Posterior vena cava (tissue), 2 donors: ENCODE results near the gene EYA4. TPM values are rescaled to one million over a fixed set of nuclear protein-coding genes. Genes with fewer than 3 reads are reported as not detected.

Experiments
- DNase-seq: peaks from one replicate; pipeline ENCODE4 v3.0.0-alpha.2; 2020; ENCODE audit warnings: low spot score
- intact Hi-C, 2 donors: fragments of 100-400 bp; cut with DNase I; formaldehyde crosslinking; loops; one replicate each; pipeline versions ENCODE4 v1.14.1 to v1.14.2; 2022 to 2023
- total RNA-seq, 2 donors: library from RNA; stranded (reverse); fragmentation: NEBNext Ultra II Directional; extraction: Animal tissue kit (Norgen Biotek cat#: 25700); gene quantifications; one replicate each; pipeline ENCODE4 v1.2.1, GENCODE V29; 2021
- donor health status: DM: yes; HTN: yes; CAD: no.
- donor health status: DM: yes; HTN: yes; CAD: no.

The EYA4 gene
- total RNA-seq, 2 donors from 2014 or later = 0.95 to 2.6 TPM

DNA sequence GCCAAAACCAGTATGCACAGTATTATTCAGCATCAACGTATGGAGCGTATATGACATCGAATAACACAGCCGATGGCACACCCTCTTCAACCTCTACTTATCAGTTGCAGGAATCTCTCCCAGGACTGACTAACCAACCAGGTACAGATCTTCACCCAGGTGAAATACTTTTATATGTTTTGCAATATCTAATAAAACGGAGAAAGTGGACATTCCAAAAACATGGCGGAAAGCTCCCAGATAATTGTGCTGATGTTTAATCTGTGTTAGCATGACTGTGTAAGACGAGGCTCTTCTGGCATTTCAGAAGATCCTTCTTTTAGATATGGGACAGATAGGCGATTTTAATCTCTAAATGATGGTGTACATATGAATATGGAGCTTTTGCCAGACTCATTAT lies 227.4 kb downstream of the EYA4 start:
- DNase-seq = no peak
- intact Hi-C loops = no loop called here

DNA sequence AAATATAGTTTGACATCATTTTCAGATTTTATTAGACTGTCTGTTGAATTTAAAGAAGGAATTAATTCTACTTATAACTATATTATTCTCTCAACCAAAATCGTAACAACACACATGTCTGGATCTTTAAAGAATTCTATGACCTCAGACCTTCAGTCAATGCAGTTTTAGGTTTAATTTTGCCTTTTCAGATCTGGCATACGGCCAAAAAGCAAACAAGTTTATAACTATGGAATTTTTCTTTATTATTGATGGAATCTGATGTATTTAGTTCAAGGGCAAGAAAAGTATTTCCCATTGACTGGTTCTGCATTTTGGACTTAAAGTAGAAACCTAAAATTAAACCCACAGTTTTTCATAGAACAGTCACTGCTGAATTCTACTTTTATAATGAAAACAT lies 233.4 kb downstream of the EYA4 start:
- intact Hi-C loops = no loop called here
- no peak for DNase-seq

GRCh38 chr6:133478673-133479072 lies 237.5 kb downstream of the EYA4 start:
- intact Hi-C loops = no loop called here
- DNase-seq = no peak

- intact Hi-C loops = no loop called here
- no peak for DNase-seq
Observed at GRCh38 chr6:133487174-133487573, 246.0 kb downstream of the EYA4 start.

GRCh38 chr6:133495205-133495903 lies 254.2 kb downstream of the EYA4 start:
- intact Hi-C loops = no loop called here
- DNase-seq = no peak

DNA sequence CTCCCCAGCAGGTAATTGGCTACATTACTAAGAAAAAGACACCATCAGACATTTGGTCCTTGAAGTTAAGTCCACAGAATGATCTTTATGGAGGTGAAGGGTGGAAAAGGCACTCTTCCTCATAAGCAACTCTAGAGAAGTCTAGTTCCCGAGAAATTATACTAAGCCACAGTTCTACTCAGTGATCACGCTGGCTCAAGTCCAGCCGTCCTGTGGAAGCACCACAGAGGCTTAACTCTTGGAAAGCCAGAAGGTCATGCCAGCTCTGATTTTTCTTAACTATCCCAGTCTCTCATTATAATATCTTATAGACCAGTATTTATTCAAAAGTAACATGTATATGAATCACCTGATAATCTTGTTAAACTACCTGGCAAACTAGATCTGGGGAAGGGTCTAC lies 258.5 kb downstream of the EYA4 start:
- DNase-seq = no peak
- intact Hi-C loops = no loop called here

- intact Hi-C loops = no loop called here
- DNase-seq = no peak
Observed at GRCh38 chr6:133501675-133502270, 260.6 kb downstream of the EYA4 start.

- intact Hi-C loops = no loop called here
- no peak for DNase-seq
Observed at GRCh38 chr6:133502441-133503335, 261.5 kb downstream of the EYA4 start.

- intact Hi-C loops = no loop called here
- no peak for DNase-seq
Observed at GRCh38 chr6:133503336-133503729, 262.2 kb downstream of the EYA4 start.

DNA sequence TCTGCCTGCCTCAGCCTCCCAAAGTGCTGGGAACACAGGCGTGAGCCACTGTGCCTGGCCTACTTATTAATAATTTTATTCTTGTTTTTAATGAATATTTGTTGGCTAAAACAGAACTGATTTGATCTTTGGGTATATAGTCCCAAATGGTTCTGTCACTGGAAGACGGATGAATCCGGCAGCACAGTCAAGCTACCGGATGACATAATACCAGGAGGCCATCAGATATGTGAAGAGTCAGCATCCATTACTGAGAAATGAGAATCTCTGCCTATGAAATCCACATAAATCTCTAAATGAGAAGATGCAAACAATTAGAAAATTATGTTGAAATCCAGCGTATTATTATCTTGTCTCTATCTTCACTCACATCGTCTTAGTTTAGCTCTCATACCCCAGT lies 263.0 kb downstream of the EYA4 start:
- intact Hi-C loops = no loop called here

GRCh38 chr6:133504761-133505160 lies 263.6 kb downstream of the EYA4 start:
- DNase-seq = no peak
- intact Hi-C loops = no loop called here

More for the DNA sequence above, 263.0 kb downstream of the EYA4 start:
- no peak for DNase-seq

DNA sequence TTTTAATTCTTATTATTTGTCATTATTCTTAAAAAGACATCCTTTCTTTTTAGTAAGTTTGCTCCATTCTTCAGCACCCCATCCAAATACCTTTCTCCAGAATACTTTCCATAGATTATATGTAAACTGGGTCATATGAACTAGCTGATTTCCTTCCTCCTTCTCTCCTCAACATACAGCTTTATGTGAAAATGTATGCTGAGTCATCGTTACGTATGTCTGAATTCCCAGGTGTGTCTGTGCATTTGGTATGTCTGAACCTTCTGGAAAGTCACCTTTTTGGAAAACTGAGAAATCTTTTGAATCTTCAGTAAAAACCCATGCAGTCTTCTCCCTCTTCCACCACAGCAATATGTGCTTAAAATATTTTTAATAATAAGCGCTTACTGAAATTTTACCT lies 264.5 kb downstream of the EYA4 start:
- intact Hi-C loops = no loop called here
- DNase-seq = no peak

- peak; percentile 76 for DNase-seq
- intact Hi-C loops = loop anchor here in 1 of 2 donors (10.0 kb wide), 1 partner anchor 328 kb away; no protein-coding TSS in a partner anchor
Observed at GRCh38 chr6:133512410-133513016, 271.4 kb downstream of the EYA4 start.

DNA sequence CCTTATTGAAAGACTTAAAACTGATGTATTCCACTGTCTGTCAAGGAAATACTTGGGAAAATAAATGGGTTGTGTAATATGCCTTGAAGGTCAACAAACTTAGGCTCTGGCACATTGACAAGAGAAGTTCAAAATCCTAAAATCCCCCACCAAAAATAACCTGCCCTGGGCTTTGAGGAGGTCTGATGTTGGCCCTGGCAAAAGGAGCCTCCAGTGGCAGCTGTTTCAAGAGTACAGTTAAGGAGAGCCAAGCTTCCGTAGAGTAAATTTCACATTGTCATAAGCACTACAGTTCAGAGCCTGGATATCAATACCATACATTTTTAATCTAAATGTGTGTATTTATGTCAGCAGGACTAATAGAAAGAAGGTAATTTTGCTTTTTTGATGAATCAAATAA lies 282.7 kb downstream of the EYA4 start:
- intact Hi-C loops = no loop called here
- no peak for DNase-seq

DNA sequence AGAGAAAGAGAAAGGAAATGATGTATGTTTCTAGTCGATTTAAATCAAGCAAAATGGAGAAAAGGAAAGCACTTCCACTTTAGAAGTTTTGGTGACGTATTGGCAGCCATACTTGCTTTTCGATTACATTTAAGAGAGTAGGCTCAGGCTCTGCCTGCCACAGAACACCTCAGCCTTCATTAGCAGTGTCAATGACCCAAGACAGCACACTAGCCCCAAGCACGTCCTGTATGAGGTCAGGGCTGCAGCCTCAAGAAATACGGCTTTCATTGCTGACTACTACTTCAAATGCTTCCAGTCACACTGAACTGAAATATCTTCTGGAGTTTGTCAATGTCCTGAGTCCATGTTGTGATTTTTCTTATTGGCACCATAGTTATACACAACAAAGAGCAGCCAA lies 285.3 kb downstream of the EYA4 start:
- intact Hi-C loops = no loop called here
- DNase-seq = no peak

DNA sequence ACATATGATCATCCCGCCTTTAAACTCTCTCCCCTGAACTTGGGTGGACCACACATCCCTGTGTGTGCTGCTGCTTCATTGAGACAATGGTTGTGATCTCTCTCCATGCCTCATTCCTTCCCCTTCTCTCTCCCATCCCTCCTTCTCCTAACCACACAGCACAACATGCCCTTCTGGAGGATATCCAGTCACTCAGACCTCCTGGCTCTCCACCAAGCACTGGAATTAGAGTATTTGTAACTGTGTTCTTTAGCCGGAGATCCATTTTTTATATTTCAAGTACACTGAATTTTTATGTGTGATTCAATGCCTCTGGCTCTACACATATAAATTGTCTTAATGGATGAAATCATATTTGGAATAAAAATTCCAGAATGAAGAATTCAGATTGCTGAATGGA lies 287.4 kb downstream of the EYA4 start:
- DNase-seq = no peak
- intact Hi-C loops = no loop called here

GRCh38 chr6:133532908-133533307 lies 291.8 kb downstream of the EYA4 start:
- DNase-seq = no peak
- intact Hi-C loops = no loop called here

- intact Hi-C loops = no loop called here
- DNase-seq = no peak
Observed at GRCh38 chr6:133539502-133540259, 298.5 kb downstream of the EYA4 start.

GRCh38 chr6:133540361-133540760 lies 299.2 kb downstream of the EYA4 start:
- DNase-seq = no peak
- intact Hi-C loops = no loop called here
